GM23338 (cell line): ENCODE measurements around the gene PTPRA. TPM values are rescaled to one million over a fixed set of nuclear protein-coding genes. Genes with fewer than 3 reads are reported as not detected.

Source experiments
- ATAC-seq: fragments of 200-7000 bp; cut with Tn5 transposase; 3 replicates; pipeline ENCODE4 v1.9.1; 2020
- DNase-seq: peaks from one replicate; pipeline ENCODE4 v3.0.0-alpha.2; 2015; ENCODE audit warnings: low spot score
- H2AFZ ChIP-seq: fragments of 200-600 bp; sonication (generic); 2 replicates; pipeline ENCODE4 v1.8.0; 2016; ENCODE audit warnings: antibody characterized with exemption, mild to moderate bottlenecking, moderate library complexity
- H3F3A ChIP-seq: fragments of 200-600 bp; sonication (generic); replicated peaks from 2 replicates; pipeline ENCODE4 v1.8.0; 2017; ENCODE audit warnings: antibody characterized with exemption, mixed run types, low read depth
- H3K27ac ChIP-seq: fragments of 200-600 bp; sonication (generic); 2 replicates; pipeline ENCODE4 v1.6.1; 2016; ENCODE audit warnings: low read depth
- H3K27me3 ChIP-seq: fragments of 200-600 bp; sonication (generic); 2 replicates; pipeline ENCODE4 v1.8.0; 2016; ENCODE audit warnings: mild to moderate bottlenecking, mixed run types, moderate library complexity; ENCODE audit not compliant: insufficient read depth
- H3K36me3 ChIP-seq: fragments of 200-600 bp; sonication (generic); 2 replicates; pipeline ENCODE4 v1.8.0; 2016; ENCODE audit warnings: mild to moderate bottlenecking; ENCODE audit not compliant: insufficient read depth
- H3K4me1 ChIP-seq: fragments of 200-600 bp; sonication (generic); 2 replicates; pipeline ENCODE4 v1.8.0; 2016; ENCODE audit warnings: mild to moderate bottlenecking, moderate library complexity; ENCODE audit not compliant: insufficient read depth
- H3K4me2 ChIP-seq: fragments of 200-600 bp; sonication (generic); 2 replicates; pipeline ENCODE4 v1.7.1; 2017; ENCODE audit warnings: mixed run types
- H3K4me3 ChIP-seq: fragments of 200-600 bp; sonication (generic); 2 replicates; pipeline ENCODE4 v1.6.1; 2016; ENCODE audit warnings: mixed run types
- H3K79me2 ChIP-seq: fragments of 200-600 bp; sonication (generic); replicated peaks from 2 replicates; pipeline ENCODE4 v1.8.0; 2017; ENCODE audit warnings: mild to moderate bottlenecking; ENCODE audit not compliant: insufficient read depth
- H3K9me2 ChIP-seq: fragments of 200-600 bp; sonication (generic); 2 replicates; pipeline ENCODE4 v1.8.0; 2017; ENCODE audit not compliant: insufficient read depth
- H4K20me1 ChIP-seq: fragments of 200-600 bp; sonication (generic); replicated peaks from 2 replicates; pipeline ENCODE4 v1.8.0; 2017; ENCODE audit warnings: mild to moderate bottlenecking; ENCODE audit not compliant: insufficient read depth
- H3K27ac Mint-ChIP-seq: 2 replicates; pipeline ENCODE4 v1.8.0; 2020; ENCODE audit warnings: inconsistent platforms, mild to moderate bottlenecking, moderate library complexity, mixed read lengths
- H3K27me3 Mint-ChIP-seq: 3 replicates; pipeline ENCODE4 v1.8.0; 2022; ENCODE audit warnings: low read depth, mild to moderate bottlenecking, moderate library complexity, mixed read lengths, inconsistent platforms; ENCODE audit not compliant: insufficient read depth, poor library complexity
- H3K36me3 Mint-ChIP-seq: 3 replicates; pipeline ENCODE4 v1.8.0; 2021; ENCODE audit warnings: low read depth, mild to moderate bottlenecking, inconsistent platforms, moderate library complexity, mixed read lengths
- H3K4me1 Mint-ChIP-seq: 3 replicates; pipeline ENCODE4 v1.8.0; 2020; ENCODE audit warnings: mild to moderate bottlenecking, inconsistent platforms, mixed read lengths
- H3K4me3 Mint-ChIP-seq: 3 replicates; pipeline ENCODE4 v1.8.0; 2021; ENCODE audit warnings: moderate library complexity, mild to moderate bottlenecking, inconsistent platforms, mixed read lengths
- H3K9me3 Mint-ChIP-seq: 3 replicates; pipeline ENCODE4 v1.8.0; 2020; ENCODE audit warnings: moderate library complexity, mild to moderate bottlenecking, inconsistent platforms, mixed read lengths
- CREB1 ChIP-seq: fragments of 250-450 bp; sonication (Bioruptor Pico); IDR thresholded peaks from 2 replicates; pipeline ENCODE4 v1.5.0; 2020; ENCODE audit warnings: low read depth, mild to moderate bottlenecking, moderate library complexity
- CTCF ChIP-seq, 2 experiments: fragments of 200-600 bp in 1 of 2; sonication (generic) in 1 of 2; conservative IDR thresholded peaks; 2 replicates each; pipeline versions ENCODE4 v1.5.1 to v1.6.1; 2016 to 2017; ENCODE audit warnings: antibody characterized with exemption in 2 of 2, low read depth in 2 of 2, mild to moderate bottlenecking in 2 of 2, moderate library complexity in 1 of 2
- ETS1 ChIP-seq: IDR thresholded peaks from 2 replicates; pipeline ENCODE4 v1.6.1; 2016; ENCODE audit warnings: antibody characterized with exemption
- EZH2 ChIP-seq: fragments of 200-600 bp; sonication (generic); IDR thresholded peaks from one replicate; pipeline ENCODE4 v1.8.0; 2017; ENCODE audit warnings: antibody characterized with exemption, mild to moderate bottlenecking, low read depth; ENCODE audit not compliant: unreplicated experiment
- EZH2phosphoT487 ChIP-seq: fragments of 200-600 bp; sonication (generic); IDR thresholded peaks from one replicate; pipeline ENCODE4 v1.8.1; 2018; ENCODE audit warnings: antibody characterized with exemption; ENCODE audit not compliant: unreplicated experiment
- JUNB ChIP-seq: IDR thresholded peaks from one replicate; pipeline ENCODE4 v1.6.1; 2016; ENCODE audit warnings: antibody characterized with exemption; ENCODE audit not compliant: unreplicated experiment
- NANOG ChIP-seq: IDR thresholded peaks from 2 replicates; pipeline ENCODE4 v1.6.1; 2016; ENCODE audit warnings: antibody characterized with exemption, borderline replicate concordance
- POLR2AphosphoS5 ChIP-seq: IDR thresholded peaks from 2 replicates; pipeline ENCODE4 v1.6.1; 2016; ENCODE audit warnings: antibody characterized with exemption, low read depth
- REST ChIP-seq: IDR thresholded peaks from one replicate; pipeline ENCODE4 v1.6.1; 2018; ENCODE audit warnings: antibody characterized with exemption; ENCODE audit not compliant: unreplicated experiment
- STAT1 ChIP-seq: IDR thresholded peaks from one replicate; pipeline ENCODE4 v1.6.1; 2016; ENCODE audit warnings: antibody characterized with exemption; ENCODE audit not compliant: unreplicated experiment
- ZNF114 ChIP-seq: fragments of 250-450 bp; sonication (Bioruptor Pico); IDR thresholded peaks from 2 replicates; pipeline ENCODE4 v1.5.0; 2020; ENCODE audit warnings: mild to moderate bottlenecking, moderate library complexity
- ZNF331 ChIP-seq: fragments of 250-450 bp; sonication (Bioruptor Pico); IDR thresholded peaks from 2 replicates; pipeline ENCODE4 v1.5.0; 2020; ENCODE audit warnings: low read depth, mild to moderate bottlenecking, moderate library complexity
- ZNF462 ChIP-seq: fragments of 250-450 bp; sonication (Bioruptor Pico); IDR thresholded peaks from 2 replicates; pipeline ENCODE4 v1.5.0; 2020; ENCODE audit warnings: mild to moderate bottlenecking, moderate library complexity
- polyA plus RNA-seq: library from polyadenylated mRNA; unstranded; fragments of >200 nt; fragmentation: Nextera tagmentation; extraction: Ambion mirVana; gene quantifications from 2 replicates; pipeline ENCODE4 v1.2.1, GENCODE V29; 2016
- total RNA-seq: library from RNA; depleted of rRNA; stranded (reverse); fragments of >200 nt; shearing (Covaris generic); gene quantifications from 2 replicates; pipeline ENCODE4 v1.2.3, GENCODE V29; 2014

PTPRA gene
- total and polyA plus RNA-seq, 2 experiments from 2014 or later, result 37.8 to 39.3 TPM

GRCh38 chr20:2995796-2996195, 122.5 kb downstream of the PTPRA start:
- H3K4me1 Mint-ChIP-seq, result no peaks in the 10 kb centered on the region
- no peaks in the 10 kb centered on the region for H3K4me1 ChIP-seq
- no peak overlapping the region for H3K4me3 Mint-ChIP-seq
- no peak overlapping the region for H3K27ac Mint-ChIP-seq
- no peaks in the 10 kb centered on the region for H3K9me3 Mint-ChIP-seq
- no peak for DNase-seq
- no peaks in the 10 kb centered on the region for H3K27me3 Mint-ChIP-seq
- no peaks in the 10 kb centered on the region for H3F3A ChIP-seq
- H3K79me2 ChIP-seq, result no peaks in the 10 kb centered on the region
- no peak overlapping the region for H3K27ac ChIP-seq
- H2AFZ ChIP-seq, result no peak overlapping the region
- ATAC-seq, result no peak
- H3K4me2 ChIP-seq, result no peak overlapping the region
- peaks cover 12% of the 10 kb centered on the region for H3K36me3 Mint-ChIP-seq
- H3K9me2 ChIP-seq, result no peaks in the 10 kb centered on the region
- no peak for TF ChIP-seq POLR2AphosphoS5
- no peak for TF ChIP-seq ZNF331 (CRISPR knock-in tag)
- no peak for TF ChIP-seq EZH2phosphoT487
- no peak for TF ChIP-seq STAT1
- no peak for TF ChIP-seq ZNF114 (CRISPR knock-in tag)
- TF ChIP-seq JUNB, result no peak
- no peak for TF ChIP-seq NANOG
- TF ChIP-seq EZH2, result no peak
- TF ChIP-seq CTCF (conservative IDR thresholded peaks at IDR 0.05; ENCODE audit: low read depth in 2 of 2), result no peak
- no peak for TF ChIP-seq CREB1 (CRISPR knock-in tag)
- TF ChIP-seq ETS1, result no peak
- no peak for TF ChIP-seq ZNF462
- no peak for TF ChIP-seq REST
- peaks cover 4% of the 10 kb centered on the region; the same call in 1 of the 2 replicates for H4K20me1 ChIP-seq
- no peaks in the 10 kb centered on the region for H3K27me3 ChIP-seq
- H3K4me3 ChIP-seq, result no peak overlapping the region
- no peaks in the 10 kb centered on the region for H3K36me3 ChIP-seq
